IMR-90 (cell line): ENCODE data around the gene NEDD4L. TPM values are rescaled to one million over a fixed set of nuclear protein-coding genes. Genes with fewer than 3 reads are reported as not detected.

ENCODE experiments used
- ATAC-seq: fragments of 200-7000 bp; cut with Tn5 transposase; 2 replicates; pipeline ENCODE4 v1.9.1; 2020; ENCODE audit warnings: low read depth, mild to moderate bottlenecking, moderate library complexity
- BruUV-seq: library from RNA; stranded (reverse); fragments of 400-500 nt; replicated peaks from 2 replicates; lab custom pipeline; 2021; lab: Mats Ljungman, UMichigan
- CTCF ChIA-PET: fragments of 300-600 bp; formaldehyde crosslinking; extraction: SDS; loops from one replicate; lab custom pipeline; 2021; ENCODE audit warnings: antibody characterized with exemption; lab: Yijun Ruan, JAX
- POLR2A ChIA-PET: fragments of 300-600 bp; sonication (Branson Sonifier 250); formaldehyde crosslinking; loops from one replicate; lab custom pipeline; 2022; ENCODE audit warnings: antibody characterized with exemption; ENCODE audit not compliant: unreplicated experiment; lab: Charles Lee
- DNase-seq: peaks from one replicate; pipeline ENCODE4 v3.0.0; 2013
- H2AFZ ChIP-seq: replicated peaks from 2 replicates; pipeline ENCODE3; 2013; ENCODE audit warnings: low read length, mild to moderate bottlenecking; ENCODE audit not compliant: poor library complexity
- H2AK5ac ChIP-seq: 2 replicates; pipeline ENCODE4 v1.6.1; 2013; ENCODE audit warnings: low read depth, low read length, inconsistent platforms
- H2AK9ac ChIP-seq: replicated peaks from 2 replicates; pipeline ENCODE3; 2013; ENCODE audit warnings: mild to moderate bottlenecking, low read depth, low read length, moderate library complexity; ENCODE audit not compliant: poor library complexity
- H2BK120ac ChIP-seq: 2 replicates; pipeline ENCODE4 v1.6.1; 2013; ENCODE audit warnings: low read depth, low read length, inconsistent platforms
- H2BK15ac ChIP-seq: 3 replicates; pipeline ENCODE4 v1.6.1; 2013; ENCODE audit warnings: low read depth, low read length, inconsistent platforms
- H2BK20ac ChIP-seq: 2 replicates; pipeline ENCODE4 v1.6.1; 2013; ENCODE audit warnings: low read depth, mild to moderate bottlenecking, inconsistent platforms, low read length, moderate library complexity
- H2BK5ac ChIP-seq: 2 replicates; pipeline ENCODE4 v1.6.1; 2013; ENCODE audit warnings: mild to moderate bottlenecking, low read depth, low read length, inconsistent platforms; ENCODE audit not compliant: poor library complexity, severe bottlenecking
- H3K14ac ChIP-seq: replicated peaks from 2 replicates; pipeline ENCODE4 v1.6.1; 2013; ENCODE audit warnings: low read depth, low read length, inconsistent platforms
- H3K18ac ChIP-seq: 2 replicates; pipeline ENCODE4 v1.6.1; 2013; ENCODE audit warnings: low read depth, low read length, control low read depth
- H3K23ac ChIP-seq: 2 replicates; pipeline ENCODE4 v1.6.1; 2013; ENCODE audit warnings: low read depth, low read length, inconsistent platforms
- H3K27ac ChIP-seq: 2 replicates; pipeline ENCODE4 v1.5.1; 2013; ENCODE audit warnings: mild to moderate bottlenecking, control low read depth, low read length; ENCODE audit not compliant: insufficient read depth
- H3K27me3 ChIP-seq: 2 replicates; pipeline ENCODE4 v1.6.1; 2013; ENCODE audit warnings: low read length; ENCODE audit not compliant: control insufficient read depth, insufficient read depth
- H3K36me3 ChIP-seq: 2 replicates; pipeline ENCODE4 v1.6.1; 2013; ENCODE audit warnings: low read length, mixed read lengths; ENCODE audit not compliant: control insufficient read depth, insufficient read depth
- H3K4ac ChIP-seq: 2 replicates; pipeline ENCODE4 v1.6.1; 2013; ENCODE audit warnings: low read depth, low read length, inconsistent platforms
- H3K4me1 ChIP-seq: 2 replicates; pipeline ENCODE4 v1.6.1; 2013; ENCODE audit warnings: low read length, mixed read lengths; ENCODE audit not compliant: control insufficient read depth, insufficient read depth
- H3K4me2 ChIP-seq: 2 replicates; pipeline ENCODE4 v1.6.1; 2013; ENCODE audit warnings: low read depth, mild to moderate bottlenecking, control low read depth, low read length, moderate library complexity
- H3K4me3 ChIP-seq: 2 replicates; pipeline ENCODE4 v1.5.1; 2013; ENCODE audit warnings: low read depth, mild to moderate bottlenecking, control low read depth, low read length, moderate library complexity; ENCODE audit not compliant: insufficient read depth
- H3K56ac ChIP-seq: 2 replicates; pipeline ENCODE4 v1.6.1; 2013; ENCODE audit warnings: low read length, inconsistent platforms; ENCODE audit not compliant: insufficient read depth; ENCODE audit errors: extremely low read depth
- H3K79me1 ChIP-seq, 2 experiments: 2 replicates each; pipeline ENCODE4 v1.6.1; 2013; ENCODE audit warnings: low read length in 2 of 2, inconsistent platforms in 1 of 2, low read depth in 1 of 2
- H3K9ac ChIP-seq: 2 replicates; pipeline ENCODE4 v1.6.1; 2013; ENCODE audit warnings: low read depth, low read length, control low read depth
- H3K9me1 ChIP-seq: 2 replicates; pipeline ENCODE4 v1.6.1; 2013; ENCODE audit warnings: low read length, inconsistent platforms; ENCODE audit not compliant: insufficient read depth
- H3K9me3 ChIP-seq: 2 replicates; pipeline ENCODE4 v1.6.1; 2013; ENCODE audit warnings: low read length; ENCODE audit not compliant: control insufficient read depth, insufficient read depth
- H4K20me1 ChIP-seq: 2 replicates; pipeline ENCODE4 v1.6.1; 2013; ENCODE audit warnings: low read length, inconsistent platforms; ENCODE audit not compliant: insufficient read depth
- H4K5ac ChIP-seq: 2 replicates; pipeline ENCODE4 v1.6.1; 2013; ENCODE audit warnings: mild to moderate bottlenecking, low read depth, low read length, control low read depth
- H4K8ac ChIP-seq, 2 experiments: 2 replicates each; pipeline ENCODE4 v1.6.1; 2013; ENCODE audit warnings: low read depth in 2 of 2, low read length in 2 of 2, control low read depth in 1 of 2, inconsistent platforms in 1 of 2
- H4K91ac ChIP-seq: 2 replicates; pipeline ENCODE4 v1.6.1; 2013; ENCODE audit warnings: low read depth, low read length, inconsistent platforms; ENCODE audit not compliant: insufficient read depth
- BHLHE40 ChIP-seq: fragments of 150-350 bp; IDR thresholded peaks from 2 replicates; pipeline ENCODE4 v1.6.1; 2016; ENCODE audit warnings: mild to moderate bottlenecking, low read depth, low read length
- CEBPB ChIP-seq: IDR thresholded peaks from 2 replicates; pipeline ENCODE4 v1.6.1; 2012; ENCODE audit warnings: low read depth, low read length, improper control_type of control experiment
- CHD1 ChIP-seq: IDR thresholded peaks from 2 replicates; pipeline ENCODE4 v1.6.1; 2012; ENCODE audit warnings: low read depth, low read length, improper control_type of control experiment
- CTCF ChIP-seq: conservative IDR thresholded peaks from 2 replicates; pipeline ENCODE4 v1.5.1; 2012; ENCODE audit warnings: mild to moderate bottlenecking, low read depth, low read length, improper control_type of control experiment
- ELK1 ChIP-seq: fragments of 150-350 bp; IDR thresholded peaks from 2 replicates; pipeline ENCODE4 v1.6.1; 2016; ENCODE audit warnings: low read depth, mild to moderate bottlenecking, low read length, moderate library complexity, borderline replicate concordance
- FOS ChIP-seq: fragments of 150-350 bp; IDR thresholded peaks from 2 replicates; pipeline ENCODE4 v1.6.1; 2016; ENCODE audit warnings: low read depth, low read length
- MAFK ChIP-seq: IDR thresholded peaks from 2 replicates; pipeline ENCODE4 v1.6.1; 2012; ENCODE audit warnings: low read depth, low read length, improper control_type of control experiment
- MAZ ChIP-seq: IDR thresholded peaks from 2 replicates; pipeline ENCODE4 v1.6.1; 2012; ENCODE audit warnings: low read depth, mild to moderate bottlenecking, low read length, improper control_type of control experiment, moderate library complexity, borderline replicate concordance
- MXI1 ChIP-seq: IDR thresholded peaks from 2 replicates; pipeline ENCODE4 v1.6.1; 2012; ENCODE audit warnings: low read depth, mild to moderate bottlenecking, low read length, moderate library complexity, borderline replicate concordance
- NFE2L2 ChIP-seq: fragments of 150-350 bp; IDR thresholded peaks from 2 replicates; pipeline ENCODE4 v1.6.1; 2016; ENCODE audit warnings: low read depth, mild to moderate bottlenecking, low read length
- POLR2A ChIP-seq: IDR thresholded peaks from 2 replicates; pipeline ENCODE4 v1.6.1; 2012; ENCODE audit warnings: mild to moderate bottlenecking, low read depth, low read length
- RAD21 ChIP-seq: IDR thresholded peaks from 2 replicates; pipeline ENCODE4 v1.6.1; 2012; ENCODE audit warnings: low read length, improper control_type of control experiment
- RCOR1 ChIP-seq: IDR thresholded peaks from 2 replicates; pipeline ENCODE4 v1.6.1; 2012; ENCODE audit warnings: mild to moderate bottlenecking, low read length, improper control_type of control experiment; ENCODE audit not compliant: insufficient replicate concordance
- RFX5 ChIP-seq: IDR thresholded peaks from 2 replicates; pipeline ENCODE4 v1.8.0; 2012; ENCODE audit warnings: low read depth, mild to moderate bottlenecking, low read length, moderate library complexity
- SMC3 ChIP-seq: fragments of 150-350 bp; IDR thresholded peaks from 2 replicates; pipeline ENCODE4 v1.6.1; 2016; ENCODE audit warnings: low read depth, mild to moderate bottlenecking, antibody characterized with exemption, low read length, moderate library complexity
- USF2 ChIP-seq: fragments of 150-350 bp; IDR thresholded peaks from 2 replicates; pipeline ENCODE4 v1.6.1; 2017; ENCODE audit warnings: mild to moderate bottlenecking, antibody characterized with exemption, low read length, low read depth
- WGBS, 2 experiments: methylation state at CpG; one replicate each; pipeline versions ENCODE4 v1.1.5 to v1.1.7; 2013; ENCODE audit warnings: missing lambda C conversion rate in 2 of 2; ENCODE audit not compliant: insufficient read length in 1 of 2; ENCODE audit errors: extremely low coverage in 2 of 2; 5-methylcytosine and 5-hydroxymethylcytosine counted together
- dilution Hi-C: fragments of 300-500 bp; cut with HindIII; formaldehyde crosslinking; loops from one replicate; pipeline ENCODE4 v1.14.3; 2018; ENCODE audit warnings: low sequenced_read_pairs; ENCODE audit not compliant: unreplicated experiment
- in situ Hi-C: fragments of 300-500 bp; cut with MboI; formaldehyde crosslinking; loops from 3 replicates; pipeline ENCODE4 v1.14.3; 2019; ENCODE audit warnings: low sequenced_read_pairs, inconsistent platforms, mixed read lengths
- intact Hi-C: fragments of 100-400 bp; cut with micrococcal nuclease; formaldehyde crosslinking; loops from 2 replicates; pipeline ENCODE4 v1.10.0; 2022
- polyA plus RNA-seq, 3 experiments: library from polyadenylated mRNA; depleted of rRNA; stranded (reverse); fragments of >200 nt; gene quantifications; 2 replicates each; pipeline ENCODE4 v1.2.3, GENCODE V29; 2012; ENCODE audit warnings: low replicate concordance in 1 of 3
- total RNA-seq: library from RNA; depleted of rRNA; stranded (reverse); fragments of >200 nt; gene quantifications from 2 replicates; pipeline ENCODE4 v1.2.3, GENCODE V29; 2012

NEDD4L gene
- total and polyA plus RNA-seq, 2 of the 4 experiments (the other 2 are of a cell fraction) = 10.0 to 10.9 TPM

GRCh38 chr18:58027341-58027740 is 16.7 kb upstream of the NEDD4L start:
- Histone ChIP-seq H4K8ac (no peak overlapping the region), H3K9ac (no peak overlapping the region), H3K4me2 (no peak overlapping the region), H3K79me1 (no peaks in the 10 kb centered on the region), H3K27me3 (peaks cover 34% of the 10 kb centered on the region), H2BK15ac (no peak overlapping the region), H2AFZ (no peak overlapping the region), H3K4me3 (no peak overlapping the region), H3K9me3 (no peaks in the 10 kb centered on the region), H3K4ac (no peak overlapping the region), H3K56ac (no peak overlapping the region), H3K18ac (no peak overlapping the region), H2BK20ac (no peak overlapping the region), H4K5ac (no peak overlapping the region), H2AK5ac (no peak overlapping the region), H3K23ac (no peak overlapping the region), H3K36me3 (no peaks in the 10 kb centered on the region), H2BK120ac (no peak overlapping the region), H4K20me1 (no peaks in the 10 kb centered on the region), H4K91ac (no peak overlapping the region), H3K14ac (no peak overlapping the region), H3K27ac (no peak overlapping the region), H2BK5ac (no peak overlapping the region), H3K9me1 (no peaks in the 10 kb centered on the region), H3K4me1 (no peaks in the 10 kb centered on the region), H2AK9ac (no peak overlapping the region)
- BruUV-seq = no TSS peak
- dilution Hi-C loops = no loop called here
- WGBS, 2 experiments = 40% methylated on average over 1 of the region's 3 CpGs; no CpG with 5 or more reads in 1 of the 2 experiments
- no peak for TF ChIP-seq CEBPB
- TF ChIP-seq RAD21 = no peak
- no peak for TF ChIP-seq CHD1
- no peak for TF ChIP-seq FOS
- no peak for TF ChIP-seq BHLHE40
- no peak for TF ChIP-seq MAFK
- TF ChIP-seq SMC3 = no peak
- TF ChIP-seq USF2 = no peak
- no peak for TF ChIP-seq RCOR1
- TF ChIP-seq NFE2L2 = no peak
- no peak for TF ChIP-seq ELK1
- no peak for TF ChIP-seq POLR2A
- TF ChIP-seq CTCF = no peak
- TF ChIP-seq MXI1 = no peak
- TF ChIP-seq MAZ = no peak
- TF ChIP-seq RFX5 = no peak
- in situ Hi-C loops = no loop called here
- ChIA-PET CTCF (interaction anchor here (1.0 kb wide), 1 partner anchor 116 kb away, joined by 4 read pairs; no protein-coding TSS in a partner anchor), POLR2A (no interaction called here)
- intact Hi-C loops = no loop called here
- ATAC-seq = no peak
- no peak for DNase-seq
